Right atrium auricular region (tissue), 2 donors: ENCODE results near the gene CD164L2. TPM values are rescaled to one million over a fixed set of nuclear protein-coding genes. Genes with fewer than 3 reads are reported as not detected.

Experiments
- DNase-seq: peaks from one replicate; pipeline ENCODE4 v3.0.0-alpha.2; 2019; ENCODE audit warnings: low spot score
- H3K27ac ChIP-seq, 2 donors: fragments of 200-600 bp; sonication (generic); 1 replicate in 1 of 2; 2 replicates in 1 of 2; pipeline ENCODE4 v1.5.1; 2016 to 2019
- H3K27me3 ChIP-seq, 2 donors: fragments of 200-600 bp; sonication (generic); one replicate each; pipeline versions ENCODE4 v1.5.1 to v1.6.0; 2017 to 2019
- H3K36me3 ChIP-seq: fragments of 200-600 bp; sonication (generic); one replicate; pipeline ENCODE4 v1.5.1; 2016
- H3K4me1 ChIP-seq, 2 donors: fragments of 200-600 bp; sonication (generic); one replicate each; pipeline versions ENCODE4 v1.5.1 to v1.6.0; 2017 to 2019
- H3K4me3 ChIP-seq, 2 donors: fragments of 200-600 bp; sonication (generic); 1 replicate in 1 of 2; 2 replicates in 1 of 2; pipeline ENCODE4 v1.5.1; 2017 to 2019; ENCODE audit warnings: mild to moderate bottlenecking in 1 of 2, moderate library complexity in 1 of 2
- H3K9me3 ChIP-seq, 2 donors: fragments of 200-600 bp; sonication (generic); one replicate each; pipeline ENCODE4 v1.5.1; 2019
- total RNA-seq, 2 donors: library from RNA; depleted of rRNA; stranded (reverse); fragments of >200 nt; gene quantifications; one replicate each; pipeline ENCODE4 v1.1.0, GENCODE V29; 2016
- TF ChIP-seq, protein P1 (sequence below), 2 donors: fragments of 200-600 bp; sonication (generic); IDR thresholded peaks; one replicate each; pipeline ENCODE4 v1.5.1; 2019; ENCODE audit warnings: antibody characterized with exemption in 2 of 2

Gene CD164L2
- total RNA-seq, 2 donors from 2014 or later = not detected

DNA sequence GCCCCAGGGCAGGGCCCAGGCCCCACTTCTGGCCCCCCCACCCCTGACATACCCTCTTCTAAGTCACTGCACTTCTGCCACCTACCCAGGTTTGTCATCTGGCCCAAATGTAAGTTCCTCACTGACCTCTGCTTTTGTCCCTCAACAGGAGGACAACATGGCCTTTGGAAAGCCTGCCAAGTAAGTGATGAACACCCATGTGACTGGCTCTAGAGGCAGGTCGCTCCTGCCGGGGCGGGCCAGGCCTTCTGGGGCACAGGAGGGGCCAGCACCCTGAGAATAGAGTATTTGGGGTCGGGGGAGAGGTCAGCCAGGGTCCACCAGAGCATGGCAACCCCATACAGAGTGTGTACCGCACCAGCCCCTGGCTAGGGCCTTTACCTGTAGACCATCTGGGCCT, 51.2 kb downstream of the CD164L2 start:
- no peaks in the 10 kb centered on the region for H3K9me3 ChIP-seq
- no peaks in the 10 kb centered on the region for H3K27me3 ChIP-seq
- no peak for DNase-seq
- TF ChIP-seq, protein P1, sequence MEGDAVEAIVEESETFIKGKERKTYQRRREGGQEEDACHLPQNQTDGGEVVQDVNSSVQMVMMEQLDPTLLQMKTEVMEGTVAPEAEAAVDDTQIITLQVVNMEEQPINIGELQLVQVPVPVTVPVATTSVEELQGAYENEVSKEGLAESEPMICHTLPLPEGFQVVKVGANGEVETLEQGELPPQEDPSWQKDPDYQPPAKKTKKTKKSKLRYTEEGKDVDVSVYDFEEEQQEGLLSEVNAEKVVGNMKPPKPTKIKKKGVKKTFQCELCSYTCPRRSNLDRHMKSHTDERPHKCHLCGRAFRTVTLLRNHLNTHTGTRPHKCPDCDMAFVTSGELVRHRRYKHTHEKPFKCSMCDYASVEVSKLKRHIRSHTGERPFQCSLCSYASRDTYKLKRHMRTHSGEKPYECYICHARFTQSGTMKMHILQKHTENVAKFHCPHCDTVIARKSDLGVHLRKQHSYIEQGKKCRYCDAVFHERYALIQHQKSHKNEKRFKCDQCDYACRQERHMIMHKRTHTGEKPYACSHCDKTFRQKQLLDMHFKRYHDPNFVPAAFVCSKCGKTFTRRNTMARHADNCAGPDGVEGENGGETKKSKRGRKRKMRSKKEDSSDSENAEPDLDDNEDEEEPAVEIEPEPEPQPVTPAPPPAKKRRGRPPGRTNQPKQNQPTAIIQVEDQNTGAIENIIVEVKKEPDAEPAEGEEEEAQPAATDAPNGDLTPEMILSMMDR (IDR thresholded peaks at IDR 0.05) = no peak
- peak overlapping the region; percentile 51 to 54 for H3K27ac ChIP-seq
- peaks cover 44% of the 10 kb centered on the region for H3K36me3 ChIP-seq
- H3K4me1 ChIP-seq = peaks cover 0 to 32% of the 10 kb centered on the region in 2 donors
- H3K4me3 ChIP-seq = no peak overlapping the region

DNA sequence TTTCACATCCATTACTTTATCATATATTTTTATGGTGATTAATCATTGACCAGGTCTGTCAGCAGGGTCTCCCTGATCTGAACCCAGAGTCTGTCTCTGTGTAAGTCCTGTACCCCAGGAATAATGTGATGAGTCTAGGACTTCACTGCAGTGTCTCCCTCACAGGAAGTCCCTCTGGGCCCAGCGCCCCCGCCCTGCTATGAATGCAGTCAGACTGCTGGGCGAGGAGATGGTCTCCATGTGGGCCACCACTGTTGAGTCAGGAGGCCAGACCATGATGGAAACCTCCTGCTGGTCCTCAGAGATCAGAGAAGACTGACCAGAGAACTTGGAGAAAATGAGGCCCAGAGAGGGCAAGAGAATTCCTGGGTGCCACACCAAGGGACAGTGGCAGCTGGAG, 51.7 kb downstream of the CD164L2 start:
- Histone ChIP-seq H3K27ac (peak overlapping the region; percentile 51 to 54), H3K27me3 (no peaks in the 10 kb centered on the region), H3K36me3 (peaks cover 44% of the 10 kb centered on the region), H3K4me3 (no peak overlapping the region), H3K4me1 (peaks cover 0 to 36% of the 10 kb centered on the region in 2 donors), H3K9me3 (no peaks in the 10 kb centered on the region)
- no peak for DNase-seq
- TF ChIP-seq, protein P1 (IDR thresholded peaks at IDR 0.05) = no peak

DNA sequence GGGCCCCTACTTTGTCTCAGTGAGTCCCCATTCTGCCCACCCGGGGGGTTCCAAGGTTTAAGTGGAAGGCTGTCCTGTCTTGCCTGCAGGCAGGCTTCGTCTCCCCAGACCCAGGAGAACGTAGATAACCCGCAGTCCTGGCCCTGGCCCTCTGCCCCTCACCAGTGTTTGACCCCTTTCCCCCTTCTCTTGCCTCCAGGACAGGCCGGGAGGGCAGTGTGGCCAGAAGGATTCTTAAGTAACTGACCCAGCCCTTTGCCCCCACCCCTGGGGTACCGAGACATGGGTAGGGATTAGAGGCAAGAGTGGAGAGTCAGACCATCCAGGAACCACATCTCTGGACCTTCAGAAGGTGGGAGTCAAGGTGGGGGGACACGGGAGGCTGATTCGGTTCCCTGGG, 52.3 kb downstream of the CD164L2 start:
- TF ChIP-seq, protein P1 (IDR thresholded peaks at IDR 0.05) = no peak
- DNase-seq = no peak
- peaks cover 42% of the 10 kb centered on the region for H3K36me3 ChIP-seq
- H3K27me3 ChIP-seq = no peaks in the 10 kb centered on the region
- H3K4me3 ChIP-seq = no peak overlapping the region
- H3K27ac ChIP-seq = peak overlapping the region in 1 of 2 donors; percentile 51
- peaks cover 0 to 36% of the 10 kb centered on the region in 2 donors for H3K4me1 ChIP-seq
- no peaks in the 10 kb centered on the region for H3K9me3 ChIP-seq

Other genes starting within 250 kb of the CD164L2 start
- 10 to 100 TPM; 20.0 to 28.3 TPM for gene SLC9A1, start 228.2 kb downstream of the CD164L2 start, total RNA-seq
- gene WDTC1, start 148.7 kb downstream of the CD164L2 start, total RNA-seq = 10 to 100 TPM; 52.0 to 77.9 TPM
- 10 to 100 TPM; 13.6 to 24.3 TPM for gene TMEM222, start 61.2 kb downstream of the CD164L2 start, total RNA-seq
- gene SYTL1, start 41.3 kb downstream of the CD164L2 start, total RNA-seq = 1 to 10 TPM; 1.3 to 1.8 TPM
- 10 to 100 TPM; 31.3 to 42.1 TPM for gene MAP3K6, start 16.4 kb downstream of the CD164L2 start, total RNA-seq
- 10 to 100 TPM; 21.1 to 36.6 TPM for gene FCN3, start 8.5 kb downstream of the CD164L2 start, total RNA-seq
- 1 to 10 TPM; 2.9 to 4.4 TPM for gene GPR3, start 9.3 kb upstream of the CD164L2 start, total RNA-seq
- 10 to 100 TPM; 20.7 to 49.0 TPM for gene WASF2, start 106.8 kb upstream of the CD164L2 start, total RNA-seq
- 10 to 100 TPM; 23.5 to 35.0 TPM for gene AHDC1, start 220.8 kb upstream of the CD164L2 start, total RNA-seq